ENCODE measurements around the gene CYP4V2.

- TF ChIP-seq TARDBP (IDR thresholded peaks at IDR 0.05) (no peak), BHLHE40 (IDR thresholded peaks at IDR 0.05; ENCODE audit: borderline replicate concordance) (no peak)
Measured at GRCh38 chr4:186144198-186144945, 47.0 kb upstream of the CYP4V2 start.

All from HEK293T (cell line).